WTC11 (cell line): ENCODE measurements around the gene C22orf42. TPM values are rescaled to one million over a fixed set of nuclear protein-coding genes. Genes with fewer than 3 reads are reported as not detected.
"Not testable (repeated sequence)": the region's sequence is repeated elsewhere in the genome, so short reads cannot be mapped to it uniquely, and the experiment has no call there.

ENCODE experiments used
- ATAC-seq: fragments of 200-7000 bp; cut with Tn5 transposase; 2 replicates; pipeline ENCODE4 v1.10.0; 2021; ENCODE audit warnings: mild to moderate bottlenecking, moderate library complexity
- CTCF ChIA-PET: fragments of 300-600 bp; sonication (Branson Sonifier 250); formaldehyde crosslinking; loops from one replicate; lab custom pipeline; 2021; ENCODE audit warnings: antibody characterized with exemption; lab: Charles Lee
- POLR2A ChIA-PET: fragments of 350-600 bp; sonication (Branson Sonifier 250); formaldehyde crosslinking; loops from one replicate; lab custom pipeline; 2021; ENCODE audit warnings: antibody characterized with exemption; lab: Charles Lee
- DNase-seq: peaks from one replicate; pipeline ENCODE4 v3.0.0; 2021; ENCODE audit warnings: low spot score
- H3K27ac Mint-ChIP-seq: 2 replicates; pipeline ENCODE4 v1.8.0; 2021; ENCODE audit warnings: mixed read lengths
- H3K27me3 Mint-ChIP-seq: 2 replicates; pipeline ENCODE4 v1.8.0; 2021; ENCODE audit warnings: low read depth, mild to moderate bottlenecking, moderate library complexity, mixed read lengths
- H3K36me3 Mint-ChIP-seq: 2 replicates; pipeline ENCODE4 v1.8.0; 2021; ENCODE audit warnings: mixed read lengths
- H3K4me1 Mint-ChIP-seq: 2 replicates; pipeline ENCODE4 v1.8.0; 2022; ENCODE audit warnings: mixed read lengths
- H3K4me3 Mint-ChIP-seq: 2 replicates; pipeline ENCODE4 v1.8.0; 2021; ENCODE audit warnings: mild to moderate bottlenecking, moderate library complexity, mixed read lengths
- H3K9me3 Mint-ChIP-seq: 2 replicates; pipeline ENCODE4 v1.8.0; 2021; ENCODE audit warnings: mixed read lengths
- ELF4 ChIP-seq: sonication (generic); formaldehyde crosslinking; IDR thresholded peaks from 2 replicates; pipeline ENCODE4 v1.8.1; 2022; ENCODE audit warnings: low read depth, mild to moderate bottlenecking, moderate library complexity, missing genetic modification reagents
- EMX1 ChIP-seq: fragments of 250-450 bp; sonication (Bioruptor Pico); IDR thresholded peaks from 2 replicates; pipeline ENCODE4 v1.8.0; 2021; ENCODE audit warnings: mild to moderate bottlenecking
- FOXJ3 ChIP-seq: sonication (generic); formaldehyde crosslinking; IDR thresholded peaks from 2 replicates; pipeline ENCODE4 v1.9.0; 2021; ENCODE audit warnings: missing genetic modification reagents, mild to moderate bottlenecking, borderline replicate concordance
- MLX ChIP-seq: sonication (generic); formaldehyde crosslinking; IDR thresholded peaks from 2 replicates; pipeline ENCODE4 v1.8.1; 2023; ENCODE audit warnings: mild to moderate bottlenecking, missing genetic modification reagents, moderate library complexity
- MYBL2 ChIP-seq: sonication (generic); formaldehyde crosslinking; IDR thresholded peaks from 2 replicates; pipeline ENCODE4 v1.8.1; 2023; ENCODE audit warnings: mild to moderate bottlenecking, moderate library complexity, missing genetic modification reagents
- OVOL2 ChIP-seq: fragments of 250-450 bp; sonication (Bioruptor Pico); IDR thresholded peaks from 2 replicates; pipeline ENCODE4 v1.9.0; 2021; ENCODE audit warnings: mild to moderate bottlenecking, borderline replicate concordance
- SMAD4 ChIP-seq: sonication (generic); formaldehyde crosslinking; IDR thresholded peaks from 2 replicates; pipeline ENCODE4 v1.8.0; 2022; ENCODE audit warnings: mild to moderate bottlenecking, missing genetic modification reagents
- SP1 ChIP-seq: sonication (generic); formaldehyde crosslinking; conservative IDR thresholded peaks from 2 replicates; pipeline ENCODE4 v1.8.1; 2022; ENCODE audit warnings: missing genetic modification reagents
- ZNF281 ChIP-seq: sonication (generic); formaldehyde crosslinking; IDR thresholded peaks from 2 replicates; pipeline ENCODE4 v1.8.0; 2023; ENCODE audit warnings: mild to moderate bottlenecking, missing genetic modification reagents
- ZNF317 ChIP-seq: sonication (generic); formaldehyde crosslinking; IDR thresholded peaks from 2 replicates; pipeline ENCODE4 v1.8.1; 2023; ENCODE audit warnings: low read depth, mild to moderate bottlenecking, moderate library complexity, missing genetic modification reagents, borderline replicate concordance
- ZNF416 ChIP-seq: fragments of 250-450 bp; sonication (Bioruptor Pico); IDR thresholded peaks from 2 replicates; pipeline ENCODE4 v1.9.0; 2021; ENCODE audit warnings: mild to moderate bottlenecking, inconsistent platforms
- ZNF512 ChIP-seq: sonication (generic); formaldehyde crosslinking; IDR thresholded peaks from 2 replicates; pipeline ENCODE4 v1.8.1; 2022; ENCODE audit warnings: missing genetic modification reagents, borderline replicate concordance
- total RNA-seq: library from RNA; stranded (reverse); gene quantifications from 3 replicates; pipeline ENCODE4 v1.2.3, GENCODE V29; 2021
- TF ChIP-seq, protein P1 (sequence below): sonication (generic); formaldehyde crosslinking; IDR thresholded peaks from 2 replicates; pipeline ENCODE4 v1.8.0; 2022; ENCODE audit warnings: mild to moderate bottlenecking, missing genetic modification reagents
- TF ChIP-seq, protein P2 (sequence below): fragments of 200-600 bp; IDR thresholded peaks from 2 replicates; pipeline ENCODE4 v1.8.0; 2022; ENCODE audit warnings: antibody characterized with exemption
- TF ChIP-seq, protein P3 (sequence below): fragments of 250-450 bp; sonication (Bioruptor Pico); IDR thresholded peaks from 2 replicates; pipeline ENCODE4 v2.1.2; 2022; ENCODE audit warnings: mild to moderate bottlenecking, moderate library complexity
- TF ChIP-seq, protein P4 (sequence below): fragments of 250-450 bp; sonication (Bioruptor Pico); IDR thresholded peaks from 2 replicates; pipeline ENCODE4 v1.9.0; 2021; ENCODE audit warnings: moderate library complexity, mild to moderate bottlenecking, inconsistent platforms, borderline replicate concordance
- TF ChIP-seq, protein P5 (sequence below): fragments of 250-450 bp; sonication (Bioruptor Pico); IDR thresholded peaks from 2 replicates; pipeline ENCODE4 v1.9.0; 2021; ENCODE audit warnings: mild to moderate bottlenecking

The C22orf42 gene
- total RNA-seq, 1 experiment from 2014 or later: 0.61 TPM

GRCh38 chr22:32135958-32136357 is 23.1 kb downstream of the C22orf42 start:
- CTCF ChIA-PET: interaction anchor here (2.7 kb wide), 1 partner anchor 71 kb away, joined by 6 read pairs; no protein-coding TSS in a partner anchor
- POLR2A ChIA-PET: not testable (repeated sequence)

GRCh38 chr22:32134796-32135195 is 24.3 kb downstream of the C22orf42 start:
- peaks cover 14% of the 10 kb centered on the region for H3K4me1 Mint-ChIP-seq
- DNase-seq, ATAC-seq, H3K9me3 Mint-ChIP-seq, H3K4me3 Mint-ChIP-seq, H3K27ac Mint-ChIP-seq, POLR2A ChIA-PET, H3K27me3 Mint-ChIP-seq, H3K36me3 Mint-ChIP-seq: not testable (repeated sequence)
- CTCF ChIA-PET: interaction anchor here (1.0 to 2.7 kb wide), 3 partner anchors 72 to 164 kb away, joined by 3 to 6 read pairs (median 4); no protein-coding TSS in a partner anchor

More at GRCh38 chr22:32135958-32136357, 23.1 kb downstream of the C22orf42 start:
- H3K9me3 Mint-ChIP-seq, ATAC-seq, H3K27me3 Mint-ChIP-seq, H3K4me3 Mint-ChIP-seq, H3K36me3 Mint-ChIP-seq, DNase-seq, H3K27ac Mint-ChIP-seq: not testable (repeated sequence)
- peaks cover 17% of the 10 kb centered on the region for H3K4me1 Mint-ChIP-seq

- CTCF ChIA-PET: interaction anchor here (0.6 to 3.0 kb wide), 10 partner anchors 26 to 864 kb away, joined by 3 to 12 read pairs (median 4); no protein-coding TSS in a partner anchor
- no peak for TF ChIP-seq MYBL2 (CRISPR knock-in tag)
- TF ChIP-seq SMAD4: no peak
- TF ChIP-seq ZNF512 (CRISPR knock-in tag): no peak
- no peak for TF ChIP-seq ZNF281 (CRISPR knock-in tag)
- TF ChIP-seq ZNF317 (CRISPR knock-in tag): no peak
- no peak for TF ChIP-seq ELF4 (CRISPR knock-in tag)
- TF ChIP-seq MLX: no peak
- TF ChIP-seq, protein P1, sequence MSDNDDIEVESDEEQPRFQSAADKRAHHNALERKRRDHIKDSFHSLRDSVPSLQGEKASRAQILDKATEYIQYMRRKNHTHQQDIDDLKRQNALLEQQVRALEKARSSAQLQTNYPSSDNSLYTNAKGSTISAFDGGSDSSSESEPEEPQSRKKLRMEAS (CRISPR knock-in tag): no peak
- TF ChIP-seq, protein P2, sequence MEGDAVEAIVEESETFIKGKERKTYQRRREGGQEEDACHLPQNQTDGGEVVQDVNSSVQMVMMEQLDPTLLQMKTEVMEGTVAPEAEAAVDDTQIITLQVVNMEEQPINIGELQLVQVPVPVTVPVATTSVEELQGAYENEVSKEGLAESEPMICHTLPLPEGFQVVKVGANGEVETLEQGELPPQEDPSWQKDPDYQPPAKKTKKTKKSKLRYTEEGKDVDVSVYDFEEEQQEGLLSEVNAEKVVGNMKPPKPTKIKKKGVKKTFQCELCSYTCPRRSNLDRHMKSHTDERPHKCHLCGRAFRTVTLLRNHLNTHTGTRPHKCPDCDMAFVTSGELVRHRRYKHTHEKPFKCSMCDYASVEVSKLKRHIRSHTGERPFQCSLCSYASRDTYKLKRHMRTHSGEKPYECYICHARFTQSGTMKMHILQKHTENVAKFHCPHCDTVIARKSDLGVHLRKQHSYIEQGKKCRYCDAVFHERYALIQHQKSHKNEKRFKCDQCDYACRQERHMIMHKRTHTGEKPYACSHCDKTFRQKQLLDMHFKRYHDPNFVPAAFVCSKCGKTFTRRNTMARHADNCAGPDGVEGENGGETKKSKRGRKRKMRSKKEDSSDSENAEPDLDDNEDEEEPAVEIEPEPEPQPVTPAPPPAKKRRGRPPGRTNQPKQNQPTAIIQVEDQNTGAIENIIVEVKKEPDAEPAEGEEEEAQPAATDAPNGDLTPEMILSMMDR: no peak
- TF ChIP-seq, protein P3, sequence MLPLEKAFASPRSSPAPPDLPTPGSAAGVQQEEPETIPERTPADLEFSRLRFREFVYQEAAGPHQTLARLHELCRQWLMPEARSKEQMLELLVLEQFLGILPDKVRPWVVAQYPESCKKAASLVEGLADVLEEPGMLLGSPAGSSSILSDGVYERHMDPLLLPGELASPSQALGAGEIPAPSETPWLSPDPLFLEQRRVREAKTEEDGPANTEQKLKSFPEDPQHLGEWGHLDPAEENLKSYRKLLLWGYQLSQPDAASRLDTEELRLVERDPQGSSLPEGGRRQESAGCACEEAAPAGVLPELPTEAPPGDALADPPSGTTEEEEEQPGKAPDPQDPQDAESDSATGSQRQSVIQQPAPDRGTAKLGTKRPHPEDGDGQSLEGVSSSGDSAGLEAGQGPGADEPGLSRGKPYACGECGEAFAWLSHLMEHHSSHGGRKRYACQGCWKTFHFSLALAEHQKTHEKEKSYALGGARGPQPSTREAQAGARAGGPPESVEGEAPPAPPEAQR (CRISPR knock-in tag): no peak
- TF ChIP-seq, protein P4, sequence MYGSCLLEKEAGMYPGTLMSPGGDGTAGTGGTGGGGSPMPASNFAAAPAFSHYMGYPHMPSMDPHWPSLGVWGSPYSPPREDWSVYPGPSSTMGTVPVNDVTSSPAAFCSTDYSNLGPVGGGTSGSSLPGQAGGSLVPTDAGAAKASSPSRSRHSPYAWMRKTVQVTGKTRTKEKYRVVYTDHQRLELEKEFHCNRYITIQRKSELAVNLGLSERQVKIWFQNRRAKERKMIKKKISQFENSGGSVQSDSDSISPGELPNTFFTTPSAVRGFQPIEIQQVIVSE: no peak
- no peak for TF ChIP-seq FOXJ3 (CRISPR knock-in tag)
- TF ChIP-seq, protein P5, sequence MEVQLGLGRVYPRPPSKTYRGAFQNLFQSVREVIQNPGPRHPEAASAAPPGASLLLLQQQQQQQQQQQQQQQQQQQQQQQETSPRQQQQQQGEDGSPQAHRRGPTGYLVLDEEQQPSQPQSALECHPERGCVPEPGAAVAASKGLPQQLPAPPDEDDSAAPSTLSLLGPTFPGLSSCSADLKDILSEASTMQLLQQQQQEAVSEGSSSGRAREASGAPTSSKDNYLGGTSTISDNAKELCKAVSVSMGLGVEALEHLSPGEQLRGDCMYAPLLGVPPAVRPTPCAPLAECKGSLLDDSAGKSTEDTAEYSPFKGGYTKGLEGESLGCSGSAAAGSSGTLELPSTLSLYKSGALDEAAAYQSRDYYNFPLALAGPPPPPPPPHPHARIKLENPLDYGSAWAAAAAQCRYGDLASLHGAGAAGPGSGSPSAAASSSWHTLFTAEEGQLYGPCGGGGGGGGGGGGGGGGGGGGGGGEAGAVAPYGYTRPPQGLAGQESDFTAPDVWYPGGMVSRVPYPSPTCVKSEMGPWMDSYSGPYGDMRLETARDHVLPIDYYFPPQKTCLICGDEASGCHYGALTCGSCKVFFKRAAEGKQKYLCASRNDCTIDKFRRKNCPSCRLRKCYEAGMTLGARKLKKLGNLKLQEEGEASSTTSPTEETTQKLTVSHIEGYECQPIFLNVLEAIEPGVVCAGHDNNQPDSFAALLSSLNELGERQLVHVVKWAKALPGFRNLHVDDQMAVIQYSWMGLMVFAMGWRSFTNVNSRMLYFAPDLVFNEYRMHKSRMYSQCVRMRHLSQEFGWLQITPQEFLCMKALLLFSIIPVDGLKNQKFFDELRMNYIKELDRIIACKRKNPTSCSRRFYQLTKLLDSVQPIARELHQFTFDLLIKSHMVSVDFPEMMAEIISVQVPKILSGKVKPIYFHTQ (CRISPR knock-in tag): no peak
- no peak for TF ChIP-seq ZNF416 (CRISPR knock-in tag)
- no peak for TF ChIP-seq OVOL2 (CRISPR knock-in tag)
- no peak for TF ChIP-seq SP1 (CRISPR knock-in tag)
- no peak for TF ChIP-seq EMX1
Measured at GRCh38 chr22:32132783-32133182, 26.3 kb downstream of the C22orf42 start.

More at GRCh38 chr22:32132783-32133182, 26.3 kb downstream of the C22orf42 start:
- POLR2A ChIA-PET: no interaction called here
- ATAC-seq (no peak), DNase-seq (no peak)
- Mint-ChIP-seq H3K36me3 (no peaks in the 10 kb centered on the region), H3K4me3 (no peak overlapping the region), H3K4me1 (peaks cover 5% of the 10 kb centered on the region; the same call in 1 of the 2 replicates), H3K9me3 (no peaks in the 10 kb centered on the region), H3K27me3 (no peaks in the 10 kb centered on the region), H3K27ac (no peak overlapping the region)
